HG02973 (cell line): ENCODE results near the gene TIMP4.

Source experiments
- ATAC-seq: cut with Tn5 transposase; IDR thresholded peaks from one replicate; pipeline ENCODE4 v1.9.1; 2021; ENCODE audit warnings: moderate library complexity; ENCODE audit not compliant: unreplicated experiment

TIMP4 gene

GRCh38 chr3:12107071-12107713, 51.5 kb downstream of the TIMP4 start:
- no peak for ATAC-seq
